Measurements from ENCODE around the gene HOXC6. TPM values are rescaled to one million over a fixed set of nuclear protein-coding genes. Genes with fewer than 3 reads are reported as not detected.

The HOXC6 gene
- total and polyA plus RNA-seq, 9 of the 15 experiments (the other 6 are each of a cell fraction or from before 2014, with no cell fraction given) = 0.06 to 4.0 (median 1.4) TPM

DNA sequence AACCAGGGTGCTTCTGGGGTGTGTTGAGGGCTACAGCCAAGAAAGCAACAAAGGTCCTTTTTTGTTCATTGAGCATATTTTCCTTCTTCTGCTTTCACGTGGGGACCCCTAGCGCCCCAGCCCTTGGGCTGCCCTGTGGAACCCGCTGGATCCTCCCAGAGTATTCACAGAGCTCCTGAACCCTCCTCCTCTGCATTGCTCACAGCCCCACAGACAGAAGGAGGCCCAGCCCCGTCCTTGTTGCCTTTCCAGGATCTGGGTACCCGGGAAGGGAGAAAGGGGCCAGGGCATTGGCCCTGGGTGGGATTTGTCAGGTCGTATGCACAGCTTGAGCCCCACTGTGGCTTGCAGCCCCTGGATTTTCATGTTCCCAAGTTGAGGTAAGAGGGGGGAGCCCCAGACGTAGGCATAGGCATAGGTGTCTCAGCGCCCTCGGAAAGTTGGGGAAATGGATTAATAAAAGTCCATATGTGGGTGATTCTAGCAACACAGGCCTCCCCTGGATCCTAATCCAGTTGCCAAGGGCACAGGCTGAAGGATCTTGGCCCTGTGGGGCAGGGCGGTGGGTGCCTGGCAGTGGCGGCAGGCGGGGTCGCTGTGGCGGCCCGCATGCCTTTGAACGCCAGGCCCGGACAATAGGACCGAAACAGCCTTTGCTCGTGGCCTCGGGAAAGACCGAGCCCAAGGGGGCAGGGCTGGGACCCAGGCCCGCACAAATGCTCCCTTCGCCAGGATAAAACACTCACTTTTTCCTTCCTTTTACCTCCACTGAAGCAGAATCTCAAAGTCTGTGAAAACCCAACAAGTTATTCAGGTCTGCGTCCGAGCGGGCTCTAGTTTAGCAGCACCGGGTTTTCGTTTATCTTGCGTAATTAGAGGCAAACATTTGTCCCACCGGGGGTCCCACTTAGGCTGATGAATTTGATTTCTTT is 46.3 kb upstream of the HOXC6 start:
- Histone ChIP-seq H2AFZ (ENCODE audit: low read depth, low read length) (no peak overlapping the region), H3K36me3 (ENCODE audit: control insufficient read depth, insufficient read depth, low read length) (no peaks in the 10 kb centered on the region), H3K9ac (ENCODE audit: insufficient read depth in 1 of 2, low read depth in 2 of 2, low read length in 2 of 2) (no peak overlapping the region), H3K9me3 (replicated peaks; ENCODE audit: control insufficient read depth, insufficient read depth, low read depth, low read length) (no peaks in the 10 kb centered on the region), H4K20me1 (replicated peaks; ENCODE audit: control insufficient read depth, insufficient read depth, low read length) (no peaks in the 10 kb centered on the region; the same call in 1 of the 2 replicates), H3K9me1 (ENCODE audit: control insufficient read depth, insufficient read depth, low read length) (no peaks in the 10 kb centered on the region), H3K27ac (ENCODE audit: extremely low read depth, low read depth, low read length) (no peak overlapping the region), H3K4me3 (no peak overlapping the region), H3K79me2 (ENCODE audit: control insufficient read depth, insufficient read depth, low read length) (no peaks in the 10 kb centered on the region), H3K4me2 (ENCODE audit: insufficient read depth, low read length) (no peak overlapping the region), H3K4me1 (replicated peaks in 1 of 2; ENCODE audit: control insufficient read depth in 2 of 2, insufficient read depth in 2 of 2, low read length in 2 of 2) (peaks cover 2 to 31% of the 10 kb centered on the region in 2 experiments; a peak in 2 of 5 replicates), H3K27me3 (ENCODE audit: control insufficient read depth in 2 of 2, insufficient read depth in 2 of 2, low read length in 2 of 2) (peaks cover 28 to 31% of the 10 kb centered on the region in 2 experiments)
- DNase-seq (ENCODE audit: extremely low read depth in 1 of 4, low spot score in 3 of 4) (no peak), ATAC-seq (peak; percentile 19; the same call in 2 of the 3 replicates), FAIRE-seq (no peak)
- TF ChIP-seq RBM17 (IDR thresholded peaks at IDR 0.05; ENCODE audit: borderline replicate concordance, low read depth, low read length) (no peak), RAD21 (CRISPR knock-in tag; conservative IDR thresholded peaks at IDR 0.05 in 1 of 2, IDR thresholded peaks at IDR 0.05 in 1 of 2) (peak in 1 of 2 experiments; percentile 22; a peak in 2 of 4 replicates), CTCF (IDR thresholded peaks at IDR 0.05 in 2 of 3, conservative IDR thresholded peaks at IDR 0.05 in 1 of 3; ENCODE audit: insufficient read depth in 2 of 3, low read depth in 1 of 3, low read length in 3 of 3) (0 out of 6 replicates have a peak, but pooled peaks of 2 of the 3 experiments have one; percentile 15 to 18)
- TF ChIP-seq, protein P1, sequence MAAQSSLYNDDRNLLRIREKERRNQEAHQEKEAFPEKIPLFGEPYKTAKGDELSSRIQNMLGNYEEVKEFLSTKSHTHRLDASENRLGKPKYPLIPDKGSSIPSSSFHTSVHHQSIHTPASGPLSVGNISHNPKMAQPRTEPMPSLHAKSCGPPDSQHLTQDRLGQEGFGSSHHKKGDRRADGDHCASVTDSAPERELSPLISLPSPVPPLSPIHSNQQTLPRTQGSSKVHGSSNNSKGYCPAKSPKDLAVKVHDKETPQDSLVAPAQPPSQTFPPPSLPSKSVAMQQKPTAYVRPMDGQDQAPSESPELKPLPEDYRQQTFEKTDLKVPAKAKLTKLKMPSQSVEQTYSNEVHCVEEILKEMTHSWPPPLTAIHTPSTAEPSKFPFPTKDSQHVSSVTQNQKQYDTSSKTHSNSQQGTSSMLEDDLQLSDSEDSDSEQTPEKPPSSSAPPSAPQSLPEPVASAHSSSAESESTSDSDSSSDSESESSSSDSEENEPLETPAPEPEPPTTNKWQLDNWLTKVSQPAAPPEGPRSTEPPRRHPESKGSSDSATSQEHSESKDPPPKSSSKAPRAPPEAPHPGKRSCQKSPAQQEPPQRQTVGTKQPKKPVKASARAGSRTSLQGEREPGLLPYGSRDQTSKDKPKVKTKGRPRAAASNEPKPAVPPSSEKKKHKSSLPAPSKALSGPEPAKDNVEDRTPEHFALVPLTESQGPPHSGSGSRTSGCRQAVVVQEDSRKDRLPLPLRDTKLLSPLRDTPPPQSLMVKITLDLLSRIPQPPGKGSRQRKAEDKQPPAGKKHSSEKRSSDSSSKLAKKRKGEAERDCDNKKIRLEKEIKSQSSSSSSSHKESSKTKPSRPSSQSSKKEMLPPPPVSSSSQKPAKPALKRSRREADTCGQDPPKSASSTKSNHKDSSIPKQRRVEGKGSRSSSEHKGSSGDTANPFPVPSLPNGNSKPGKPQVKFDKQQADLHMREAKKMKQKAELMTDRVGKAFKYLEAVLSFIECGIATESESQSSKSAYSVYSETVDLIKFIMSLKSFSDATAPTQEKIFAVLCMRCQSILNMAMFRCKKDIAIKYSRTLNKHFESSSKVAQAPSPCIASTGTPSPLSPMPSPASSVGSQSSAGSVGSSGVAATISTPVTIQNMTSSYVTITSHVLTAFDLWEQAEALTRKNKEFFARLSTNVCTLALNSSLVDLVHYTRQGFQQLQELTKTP (IDR thresholded peaks at IDR 0.05; ENCODE audit: low read depth in 1 of 2, partially characterized antibody in 2 of 2) = no peak
- POLR2A ChIA-PET = interaction anchor here (1.0 kb wide), 1 partner anchor 9 kb away, joined by 5 read pairs; no protein-coding TSS in a partner anchor
- 51% methylated on average over 29 of the region's 30 CpGs for WGBS (ENCODE audit: insufficient coverage, low coverage, missing lambda C conversion rate)
- intact Hi-C loops (cut with micrococcal nuclease) = loop anchor here (10.0 kb wide), 1 partner anchor 383 kb away; the partner anchor contains the start of gene GPR84
- CTCF ChIA-PET (ENCODE audit: low intra/inter-chr PET ratio) = no interaction called here
- in situ Hi-C loops (cut with MboI) = loop anchor here (10.0 kb wide), 1 partner anchor 383 kb away; the partner anchor contains the start of gene GPR84
- BruUV-seq (replicated peaks) = no TSS peak
